ENCODE results near the gene COPS3.

- TF ChIP-seq POLR2AphosphoS5 (IDR thresholded peaks at IDR 0.05; ENCODE audit: low read depth, low read length) (no peak), REST (IDR thresholded peaks at IDR 0.05; ENCODE audit: insufficient read depth in 1 of 2, low read depth in 2 of 2, low read length in 1 of 2) (no peak)
These were observed 37.9 kb downstream of the COPS3 start for GRCh38 chr17:17243163-17243562.

Data from Panc1 (cell line).